CD4-positive, alpha-beta T cell (primary cell): ENCODE measurements around the gene GFM1. TPM values are rescaled to one million over a fixed set of nuclear protein-coding genes. Genes with fewer than 3 reads are reported as not detected.
"Not testable (repeated sequence)": the region's sequence is repeated elsewhere in the genome, so short reads cannot be mapped to it uniquely, and the experiment has no call there.

Experiments
- ATAC-seq: fragments of 200-7000 bp; cut with Tn5 transposase; one replicate; pipeline ENCODE4 v1.10.0; 2022; ENCODE audit warnings: mild to moderate bottlenecking; ENCODE audit not compliant: poor library complexity
- CTCF ChIA-PET: fragments of 350-600 bp; sonication (Branson Sonifier 250); formaldehyde crosslinking; loops from one replicate; lab custom pipeline; 2021; ENCODE audit warnings: antibody characterized with exemption, inconsistent platforms; lab: Charles Lee
- POLR2A ChIA-PET: fragments of 350-600 bp; sonication (Branson Sonifier 250); formaldehyde crosslinking; loops from one replicate; lab custom pipeline; 2021; ENCODE audit warnings: antibody characterized with exemption, inconsistent platforms; lab: Charles Lee
- DNase-seq, 14 experiments: peaks; one replicate each; pipeline ENCODE4 v3.0.0-alpha.2; 2013 to 2020; ENCODE audit warnings: mixed read lengths in 2 of 14
- H3K27ac ChIP-seq, 2 donors: one replicate each; pipeline versions ENCODE4 v1.5.1 to v1.7.0; 2013; ENCODE audit warnings: low read length in 2 of 2, low read depth in 1 of 2, mild to moderate bottlenecking in 1 of 2
- H3K27me3 ChIP-seq, 2 experiments: 1 replicate in 1 of 2; 2 replicates in 1 of 2; pipeline versions ENCODE4 v1.6.1 to v1.7.0; 2013; ENCODE audit warnings: low read length in 2 of 2, control low read depth in 1 of 2, mild to moderate bottlenecking in 1 of 2, moderate library complexity in 1 of 2; ENCODE audit not compliant: insufficient read depth in 2 of 2, control insufficient read depth in 1 of 2
- H3K36me3 ChIP-seq: one replicate; pipeline ENCODE4 v1.6.1; 2013; ENCODE audit warnings: low read length, control low read depth; ENCODE audit not compliant: insufficient read depth
- H3K4me1 ChIP-seq: one replicate; pipeline ENCODE4 v1.6.1; 2013; ENCODE audit warnings: low read length, control low read depth; ENCODE audit not compliant: insufficient read depth
- H3K4me3 ChIP-seq: one replicate; pipeline ENCODE4 v1.5.1; 2013; ENCODE audit warnings: mild to moderate bottlenecking, low read length, moderate library complexity
- H3K9me3 ChIP-seq, 2 experiments: 1 replicate in 1 of 2; 2 replicates in 1 of 2; pipeline versions ENCODE4 v1.6.1 to v1.7.0; 2013; ENCODE audit warnings: low read length in 2 of 2, mild to moderate bottlenecking in 2 of 2, control low read depth in 1 of 2, moderate library complexity in 1 of 2; ENCODE audit not compliant: control insufficient read depth in 1 of 2, insufficient read depth in 1 of 2
- H3K27ac Mint-ChIP-seq: one replicate; pipeline ENCODE4 v1.8.0; 2020; ENCODE audit warnings: mixed read lengths
- H3K27me3 Mint-ChIP-seq: one replicate; pipeline ENCODE4 v1.8.0; 2021; ENCODE audit warnings: mixed read lengths
- H3K36me3 Mint-ChIP-seq: one replicate; pipeline ENCODE4 v1.8.0; 2021; ENCODE audit warnings: low read depth, mixed read lengths
- H3K4me1 Mint-ChIP-seq: one replicate; pipeline ENCODE4 v1.8.0; 2021; ENCODE audit warnings: low read depth, mixed read lengths
- H3K4me3 Mint-ChIP-seq: one replicate; pipeline ENCODE4 v1.8.0; 2020; ENCODE audit warnings: mild to moderate bottlenecking, mixed read lengths
- H3K9me3 Mint-ChIP-seq: one replicate; pipeline ENCODE4 v1.8.0; 2020; ENCODE audit warnings: mixed read lengths
- CTCF ChIP-seq: fragments of 200-600 bp; IDR thresholded peaks from one replicate; pipeline ENCODE4 v1.8.0; 2022; ENCODE audit warnings: antibody characterized with exemption, mild to moderate bottlenecking
- intact Hi-C, 2 experiments: fragments of 100-400 bp; cut with DNase I in 1 of 2; cut with micrococcal nuclease in 1 of 2; formaldehyde crosslinking; loops; one replicate each; pipeline versions ENCODE4 v1.15.1 to v1.9.0; 2023 to 2025; cut with DNase I, micrococcal nuclease
- total RNA-seq, 174 experiments: library from RNA in 2 of 174; stranded (reverse) in 2 of 174; gene quantifications; one replicate each; pipeline ENCODE4 v1.2.3 and lab custom pipeline; 2021 to 2026

GFM1 gene
- total RNA-seq, 2 experiments from 2014 or later, result 27.5 to 29.4 TPM

GRCh38 chr3:158683230-158683962 is 39.1 kb downstream of the GFM1 start:
- POLR2A ChIA-PET, result interaction anchor here (0.9 kb wide), 1 partner anchor 40 kb away, joined by 3 read pairs; no protein-coding TSS in a partner anchor

GRCh38 chr3:158685159-158685558 is 40.8 kb downstream of the GFM1 start:
- Histone ChIP-seq H3K27ac (no peak overlapping the region), H3K4me3 (no peak overlapping the region), H3K27me3 (no peaks in the 10 kb centered on the region), H3K4me1 (no peaks in the 10 kb centered on the region), H3K9me3 (no peaks in the 10 kb centered on the region), H3K36me3 (peaks cover 39% of the 10 kb centered on the region)
- no peak for ATAC-seq
- Mint-ChIP-seq H3K36me3 (peaks cover 61% of the 10 kb centered on the region), H3K9me3 (no peaks in the 10 kb centered on the region), H3K27ac (no peak overlapping the region), H3K27me3 (no peaks in the 10 kb centered on the region), H3K4me1 (no peaks in the 10 kb centered on the region), H3K4me3 (no peak overlapping the region)
- CTCF ChIA-PET, result no interaction called here
- intact Hi-C loops, result no loop called here
- TF ChIP-seq CTCF, result no peak
- POLR2A ChIA-PET, result no interaction called here
- no peak for DNase-seq

More at GRCh38 chr3:158683230-158683962, 39.1 kb downstream of the GFM1 start:
- Mint-ChIP-seq H3K27ac (no peak overlapping the region), H3K4me1 (no peaks in the 10 kb centered on the region), H3K27me3 (no peaks in the 10 kb centered on the region), H3K9me3 (no peaks in the 10 kb centered on the region), H3K4me3 (no peak overlapping the region), H3K36me3 (peaks cover 54% of the 10 kb centered on the region)
- Histone ChIP-seq H3K27me3 (no peaks in the 10 kb centered on the region), H3K4me3 (no peak overlapping the region), H3K4me1 (no peaks in the 10 kb centered on the region), H3K36me3 (peaks cover 43% of the 10 kb centered on the region), H3K9me3 (no peaks in the 10 kb centered on the region), H3K27ac (no peak overlapping the region)
- DNase-seq (no peak), ATAC-seq (no peak)
- TF ChIP-seq CTCF, result no peak
- CTCF ChIA-PET, result interaction anchor here (0.6 to 1.7 kb wide), 4 partner anchors 13 to 130 kb away, joined by 3 to 5 read pairs (median 3); partner anchors contain the start of gene GFM1
- intact Hi-C loops, result no loop called here

GRCh38 chr3:158693866-158694456 is 49.6 kb downstream of the GFM1 start:
- intact Hi-C loops, H3K4me1 Mint-ChIP-seq, CTCF ChIA-PET, H3K27ac Mint-ChIP-seq, H3K27me3 Mint-ChIP-seq, H3K27me3 ChIP-seq, H3K4me1 ChIP-seq, H3K4me3 ChIP-seq, H3K4me3 Mint-ChIP-seq, ATAC-seq, H3K9me3 ChIP-seq, POLR2A ChIA-PET, H3K27ac ChIP-seq, H3K9me3 Mint-ChIP-seq, DNase-seq: not testable (repeated sequence)
- H3K36me3 ChIP-seq, result peaks cover 37% of the 10 kb centered on the region
- peaks cover 80% of the 10 kb centered on the region for H3K36me3 Mint-ChIP-seq
